KMS-11 (cell line): ENCODE results near the gene GCGR.

Experiments
- H2AFZ ChIP-seq: fragments of 200-600 bp; sonication (generic); 2 replicates; pipeline ENCODE4 v1.6.1; 2016; ENCODE audit warnings: antibody characterized with exemption, mixed run types, low read depth
- H3K27ac ChIP-seq: fragments of 200-600 bp; sonication (generic); 2 replicates; pipeline ENCODE4 v1.6.1; 2016; ENCODE audit warnings: mild to moderate bottlenecking, mixed run types
- H3K27me3 ChIP-seq: fragments of 200-600 bp; sonication (generic); 2 replicates; pipeline ENCODE4 v1.6.1; 2017; ENCODE audit warnings: mild to moderate bottlenecking, low read depth, mixed run types, moderate library complexity; ENCODE audit not compliant: insufficient read depth
- H3K36me3 ChIP-seq: fragments of 200-600 bp; sonication (generic); 2 replicates; pipeline ENCODE4 v1.6.1; 2017; ENCODE audit warnings: mild to moderate bottlenecking, mixed run types; ENCODE audit not compliant: insufficient read depth
- H3K4me1 ChIP-seq: fragments of 200-600 bp; sonication (generic); 2 replicates; pipeline ENCODE4 v1.6.1; 2016; ENCODE audit warnings: mild to moderate bottlenecking, low read depth, mixed run types; ENCODE audit not compliant: poor library complexity, severe bottlenecking
- H3K4me2 ChIP-seq: fragments of 200-600 bp; sonication (generic); 2 replicates; pipeline ENCODE4 v1.7.0; 2016; ENCODE audit warnings: mild to moderate bottlenecking, mixed run types
- H3K4me3 ChIP-seq: fragments of 200-600 bp; sonication (generic); IDR thresholded peaks from 2 replicates; pipeline ENCODE4 v1.6.1; 2017; ENCODE audit warnings: low read depth, low read length, mixed read lengths; ENCODE audit not compliant: insufficient read depth
- H3K79me2 ChIP-seq: fragments of 200-600 bp; sonication (generic); 2 replicates; pipeline ENCODE4 v1.6.1; 2016; ENCODE audit warnings: low read depth, mixed run types; ENCODE audit not compliant: insufficient read depth
- H3K9ac ChIP-seq: fragments of 200-600 bp; sonication (generic); 2 replicates; pipeline ENCODE4 v1.6.1; 2016; ENCODE audit warnings: mild to moderate bottlenecking, mixed run types
- H4K20me1 ChIP-seq: fragments of 200-600 bp; sonication (generic); 2 replicates; pipeline ENCODE4 v1.6.1; 2016; ENCODE audit warnings: mild to moderate bottlenecking, mixed run types; ENCODE audit not compliant: insufficient read depth
- CTCF ChIP-seq: fragments of 200-600 bp; sonication (generic); conservative IDR thresholded peaks from 2 replicates; pipeline ENCODE4 v1.6.1; 2017; ENCODE audit warnings: low read depth, mild to moderate bottlenecking, antibody characterized with exemption, low read length, moderate library complexity, mixed read lengths

GCGR gene

GRCh38 chr17:81823820-81824550 lies 20.0 kb downstream of the GCGR start:
- H3K4me2 ChIP-seq: no peak overlapping the region
- no peak overlapping the region for H3K27ac ChIP-seq
- no peaks in the 10 kb centered on the region for H3K36me3 ChIP-seq
- H3K27me3 ChIP-seq: no peaks in the 10 kb centered on the region
- TF ChIP-seq CTCF: no peak
- H3K79me2 ChIP-seq: no peaks in the 10 kb centered on the region
- H3K4me1 ChIP-seq: no peaks in the 10 kb centered on the region
- H3K9ac ChIP-seq: no peak overlapping the region
- no peak overlapping the region for H3K4me3 ChIP-seq
- H4K20me1 ChIP-seq: no peaks in the 10 kb centered on the region
- H2AFZ ChIP-seq: no peak overlapping the region

- Histone ChIP-seq H4K20me1 (no peaks in the 10 kb centered on the region), H3K4me2 (no peak overlapping the region), H3K27me3 (no peaks in the 10 kb centered on the region), H3K36me3 (no peaks in the 10 kb centered on the region), H3K4me1 (no peaks in the 10 kb centered on the region), H3K9ac (no peak overlapping the region), H2AFZ (no peak overlapping the region), H3K27ac (no peak overlapping the region), H3K79me2 (no peaks in the 10 kb centered on the region), H3K4me3 (no peak overlapping the region)
- TF ChIP-seq CTCF: no peak
Observed at GRCh38 chr17:81824595-81824994, 20.6 kb downstream of the GCGR start.

- Histone ChIP-seq H2AFZ (no peak overlapping the region), H3K9ac (no peak overlapping the region), H3K4me3 (no peak overlapping the region), H3K27ac (no peak overlapping the region), H3K27me3 (no peaks in the 10 kb centered on the region), H3K36me3 (no peaks in the 10 kb centered on the region), H3K4me2 (no peak overlapping the region), H3K79me2 (no peaks in the 10 kb centered on the region), H3K4me1 (peaks cover 5% of the 10 kb centered on the region), H4K20me1 (no peaks in the 10 kb centered on the region)
- no peak for TF ChIP-seq CTCF
Observed at GRCh38 chr17:81825841-81826466, 22.0 kb downstream of the GCGR start.

GRCh38 chr17:81828656-81829055 lies 24.7 kb downstream of the GCGR start:
- H3K4me2 ChIP-seq: no peak overlapping the region

More at GRCh38 chr17:81828656-81829055, 24.7 kb downstream of the GCGR start:
- Histone ChIP-seq H3K4me3 (no peak overlapping the region), H3K36me3 (no peaks in the 10 kb centered on the region), H3K4me1 (peaks cover 21% of the 10 kb centered on the region), H3K27ac (no peak overlapping the region), H3K79me2 (no peaks in the 10 kb centered on the region), H3K27me3 (no peaks in the 10 kb centered on the region), H3K9ac (no peak overlapping the region), H4K20me1 (no peaks in the 10 kb centered on the region), H2AFZ (no peak overlapping the region)
- TF ChIP-seq CTCF: no peak
